HG03066 (cell line): ENCODE data around the gene NPTX1.

ENCODE experiments used
- ATAC-seq: cut with Tn5 transposase; IDR thresholded peaks from one replicate; pipeline ENCODE4 v1.9.1; 2021; ENCODE audit warnings: low read depth; ENCODE audit not compliant: unreplicated experiment

The NPTX1 gene

GRCh38 chr17:80430446-80431245, 45.8 kb downstream of the NPTX1 start:
- ATAC-seq = no peak

- no peak for ATAC-seq
Observed at GRCh38 chr17:80429356-80430275, 46.8 kb downstream of the NPTX1 start.

- no peak for ATAC-seq
Observed at GRCh38 chr17:80428796-80429195, 47.6 kb downstream of the NPTX1 start.

GRCh38 chr17:80428363-80428762, 48.0 kb downstream of the NPTX1 start:
- ATAC-seq = no peak

GRCh38 chr17:80427366-80428282, 48.8 kb downstream of the NPTX1 start:
- no peak for ATAC-seq

GRCh38 chr17:80426671-80427326, 49.6 kb downstream of the NPTX1 start:
- no peak for ATAC-seq

- ATAC-seq = no peak
Observed at GRCh38 chr17:80425835-80426426, 50.5 kb downstream of the NPTX1 start.

GRCh38 chr17:80424878-80425765, 51.3 kb downstream of the NPTX1 start:
- ATAC-seq = no peak

GRCh38 chr17:80424261-80424660, 52.1 kb downstream of the NPTX1 start:
- no peak for ATAC-seq

GRCh38 chr17:80423536-80424225, 52.7 kb downstream of the NPTX1 start:
- no peak for ATAC-seq

GRCh38 chr17:80422981-80423380, 53.4 kb downstream of the NPTX1 start:
- ATAC-seq = no peak

GRCh38 chr17:80422276-80422675, 54.1 kb downstream of the NPTX1 start:
- no peak for ATAC-seq

- ATAC-seq = no peak
Observed at GRCh38 chr17:80421381-80422090, 54.9 kb downstream of the NPTX1 start.

- ATAC-seq = no peak
Observed at GRCh38 chr17:80419255-80419654, 57.2 kb downstream of the NPTX1 start.

- ATAC-seq = no peak
Observed at GRCh38 chr17:80418589-80418988, 57.8 kb downstream of the NPTX1 start.
